Breast epithelium (tissue), 4 donors: ENCODE measurements around the gene CD164. TPM values are rescaled to one million over a fixed set of nuclear protein-coding genes. Genes with fewer than 3 reads are reported as not detected.

ENCODE experiments used
- DNase-seq, 2 donors: peaks; one replicate each; pipeline ENCODE4 v3.0.0-alpha.2; 2019; ENCODE audit warnings: low spot score in 2 of 2
- H3K27ac ChIP-seq, 2 donors: fragments of 200-600 bp; sonication (generic) in 1 of 2; one replicate each; pipeline ENCODE4 v1.5.1; 2016 to 2019; ENCODE audit warnings: mild to moderate bottlenecking in 1 of 2
- H3K27me3 ChIP-seq, 2 donors: fragments of 200-600 bp; sonication (generic) in 1 of 2; one replicate each; pipeline versions ENCODE4 v1.5.1 to v1.6.0; 2017 to 2019; ENCODE audit warnings: control low read depth in 1 of 2, mild to moderate bottlenecking in 1 of 2
- H3K36me3 ChIP-seq: fragments of 200-600 bp; one replicate; pipeline ENCODE4 v1.5.1; 2019
- H3K4me1 ChIP-seq, 2 donors: fragments of 200-600 bp; sonication (generic); one replicate each; pipeline ENCODE4 v1.5.1; 2016 to 2019; ENCODE audit warnings: control low read depth in 1 of 2
- H3K4me3 ChIP-seq, 3 donors: fragments of 200-600 bp; sonication (generic); 1 replicate in 2 of 3; 2 replicates in 1 of 3; pipeline ENCODE4 v1.5.1; 2016 to 2019; ENCODE audit warnings: mild to moderate bottlenecking in 3 of 3, moderate library complexity in 2 of 3
- H3K9me3 ChIP-seq, 2 donors: fragments of 200-600 bp; sonication (generic) in 1 of 2; one replicate each; pipeline ENCODE4 v1.5.1; 2016 to 2019; ENCODE audit warnings: control low read depth in 1 of 2
- POLR2A ChIP-seq: fragments of 450-650 bp; IDR thresholded peaks from one replicate; pipeline ENCODE4 v1.6.1; 2016; ENCODE audit warnings: antibody characterized with exemption, mild to moderate bottlenecking, moderate library complexity
- POLR2AphosphoS5 ChIP-seq, 3 donors: sonication (generic); formaldehyde crosslinking; IDR thresholded peaks; one replicate each; pipeline ENCODE4 v1.6.1; 2017; ENCODE audit warnings: antibody characterized with exemption in 3 of 3
- intact Hi-C: fragments of 100-400 bp; cut with DNase I; formaldehyde crosslinking; loops from one replicate; pipeline ENCODE4 v1.15.1; 2023; ENCODE audit warnings: low total_unique reads
- total RNA-seq, 3 donors: library from RNA; depleted of rRNA; stranded (reverse); fragments of >200 nt; gene quantifications; one replicate each; pipeline ENCODE4 v1.1.0, GENCODE V29; 2016
- TF ChIP-seq, protein P1 (sequence below), 3 donors: fragments of 450-650 bp; IDR thresholded peaks; one replicate each; pipeline ENCODE4 v1.5.1; 2016 to 2017; ENCODE audit warnings: antibody characterized with exemption in 3 of 3, mild to moderate bottlenecking in 3 of 3, moderate library complexity in 3 of 3

CD164 gene
- total RNA-seq, 3 donors from 2014 or later = 186 to 302 (median 238) TPM

DNA sequence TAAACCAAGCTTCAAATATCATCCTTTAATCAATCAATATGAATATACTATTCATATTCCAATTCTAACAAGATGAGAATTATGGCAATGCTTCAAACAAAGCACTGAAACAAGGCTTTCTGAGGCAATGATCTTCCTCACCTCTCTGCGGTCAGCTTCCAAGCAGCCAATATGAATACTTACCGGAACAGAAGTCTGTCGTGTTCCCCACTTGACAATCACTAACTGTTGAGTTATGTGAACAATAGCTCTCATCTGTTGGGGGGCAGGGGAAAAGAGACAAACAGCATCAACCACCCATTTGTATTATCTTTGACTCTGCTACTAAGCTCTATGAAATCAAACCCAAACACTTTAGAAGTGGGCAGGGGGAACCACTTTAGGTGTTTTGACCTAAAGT, 4.5 kb downstream of the CD164 start:
- Histone ChIP-seq H3K27me3 (no peaks in the 10 kb centered on the region), H3K36me3 (no peaks in the 10 kb centered on the region), H3K4me1 (peaks cover 0 to 15% of the 10 kb centered on the region in 2 donors), H3K9me3 (no peaks in the 10 kb centered on the region), H3K27ac (no peak overlapping the region), H3K4me3 (no peak overlapping the region)
- no peak for TF ChIP-seq POLR2A
- TF ChIP-seq POLR2AphosphoS5 (IDR thresholded peaks at IDR 0.05) = no peak
- TF ChIP-seq, protein P1, sequence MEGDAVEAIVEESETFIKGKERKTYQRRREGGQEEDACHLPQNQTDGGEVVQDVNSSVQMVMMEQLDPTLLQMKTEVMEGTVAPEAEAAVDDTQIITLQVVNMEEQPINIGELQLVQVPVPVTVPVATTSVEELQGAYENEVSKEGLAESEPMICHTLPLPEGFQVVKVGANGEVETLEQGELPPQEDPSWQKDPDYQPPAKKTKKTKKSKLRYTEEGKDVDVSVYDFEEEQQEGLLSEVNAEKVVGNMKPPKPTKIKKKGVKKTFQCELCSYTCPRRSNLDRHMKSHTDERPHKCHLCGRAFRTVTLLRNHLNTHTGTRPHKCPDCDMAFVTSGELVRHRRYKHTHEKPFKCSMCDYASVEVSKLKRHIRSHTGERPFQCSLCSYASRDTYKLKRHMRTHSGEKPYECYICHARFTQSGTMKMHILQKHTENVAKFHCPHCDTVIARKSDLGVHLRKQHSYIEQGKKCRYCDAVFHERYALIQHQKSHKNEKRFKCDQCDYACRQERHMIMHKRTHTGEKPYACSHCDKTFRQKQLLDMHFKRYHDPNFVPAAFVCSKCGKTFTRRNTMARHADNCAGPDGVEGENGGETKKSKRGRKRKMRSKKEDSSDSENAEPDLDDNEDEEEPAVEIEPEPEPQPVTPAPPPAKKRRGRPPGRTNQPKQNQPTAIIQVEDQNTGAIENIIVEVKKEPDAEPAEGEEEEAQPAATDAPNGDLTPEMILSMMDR (IDR thresholded peaks at IDR 0.05) = no peak
- no peak for DNase-seq
- intact Hi-C loops = no loop called here

DNA sequence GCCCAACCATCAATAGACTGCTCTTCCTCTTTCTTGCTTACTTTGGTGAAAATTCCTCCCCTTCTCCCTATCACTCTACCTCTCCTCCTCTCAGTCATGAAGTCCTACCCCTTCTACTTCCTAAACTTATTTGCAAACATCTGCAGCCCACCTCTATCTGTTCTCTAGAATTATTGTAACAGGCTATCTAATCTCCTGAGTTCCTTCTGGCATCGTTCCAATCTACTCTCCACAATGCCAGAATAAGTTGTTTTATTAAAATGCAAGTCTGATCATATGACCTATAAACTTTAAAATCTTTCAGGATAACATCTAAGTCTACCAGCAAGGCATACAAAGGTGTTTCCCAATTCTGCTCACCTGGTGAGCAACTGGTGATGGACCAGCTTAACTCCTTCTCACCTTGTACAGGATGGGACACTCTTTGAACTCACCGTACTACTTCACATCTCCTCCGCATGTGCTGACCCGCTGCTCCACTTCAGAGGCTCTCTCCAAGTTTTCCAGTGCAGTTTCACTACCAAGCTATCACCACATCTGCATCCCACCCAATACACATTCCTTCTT, 7.9 kb downstream of the CD164 start:
- intact Hi-C loops = no loop called here
- Histone ChIP-seq H3K4me3 (no peak overlapping the region), H3K27ac (no peak overlapping the region), H3K27me3 (no peaks in the 10 kb centered on the region), H3K36me3 (no peaks in the 10 kb centered on the region), H3K4me1 (peaks cover 0 to 14% of the 10 kb centered on the region in 2 donors), H3K9me3 (no peaks in the 10 kb centered on the region)
- no peak for DNase-seq
- TF ChIP-seq, protein P1 (IDR thresholded peaks at IDR 0.05) = no peak
- TF ChIP-seq POLR2A (no peak), POLR2AphosphoS5 (IDR thresholded peaks at IDR 0.05) (no peak)

DNA sequence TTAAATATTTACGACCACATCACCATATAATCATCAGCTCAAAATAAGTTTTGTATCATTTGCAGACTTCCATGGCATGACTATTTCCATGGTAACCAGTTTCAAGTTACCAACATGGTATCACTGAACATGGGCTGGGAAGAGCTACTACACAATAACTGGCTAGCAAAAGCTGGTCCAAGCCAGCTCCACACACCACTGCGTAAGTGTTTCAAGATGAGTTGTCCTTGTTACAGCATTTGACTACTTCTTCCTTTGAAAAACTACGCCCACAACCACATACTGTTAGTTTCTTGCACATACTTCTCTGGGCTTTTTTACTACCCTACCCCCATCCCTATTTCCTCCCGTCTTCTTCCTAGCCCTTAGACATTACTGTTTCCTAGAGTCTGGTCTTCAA, 8.5 kb downstream of the CD164 start:
- DNase-seq = no peak
- H3K4me1 ChIP-seq = peaks cover 0 to 8% of the 10 kb centered on the region in 2 donors
- no peak overlapping the region for H3K4me3 ChIP-seq
- no peaks in the 10 kb centered on the region for H3K27me3 ChIP-seq
- intact Hi-C loops = no loop called here
- TF ChIP-seq POLR2AphosphoS5 (IDR thresholded peaks at IDR 0.05) = no peak
- TF ChIP-seq, protein P1 (IDR thresholded peaks at IDR 0.05) = no peak
- no peak for TF ChIP-seq POLR2A
- no peaks in the 10 kb centered on the region for H3K9me3 ChIP-seq
- H3K27ac ChIP-seq = no peak overlapping the region
- H3K36me3 ChIP-seq = no peaks in the 10 kb centered on the region

DNA sequence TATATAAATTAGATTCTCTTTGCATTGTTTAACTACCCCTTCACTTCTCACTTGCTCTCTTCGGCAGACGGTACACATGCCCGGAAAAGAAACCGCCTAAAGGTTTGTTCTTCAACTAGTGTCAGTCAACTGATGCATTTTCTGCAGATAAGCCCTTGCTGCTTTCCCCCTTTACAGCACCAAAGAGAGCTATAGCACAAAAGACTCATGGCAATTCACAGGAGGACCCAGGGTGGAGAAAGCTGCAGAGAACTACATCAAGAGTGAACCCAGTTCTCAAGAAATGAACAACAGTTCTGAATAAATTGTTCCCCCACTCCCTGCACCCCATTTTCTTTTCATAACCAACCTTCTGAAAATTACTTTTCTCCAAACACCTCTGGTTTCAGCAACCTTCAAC, 8.9 kb downstream of the CD164 start:
- Histone ChIP-seq H3K4me1 (peaks cover 0 to 7% of the 10 kb centered on the region in 2 donors), H3K36me3 (no peaks in the 10 kb centered on the region), H3K27ac (no peak overlapping the region), H3K4me3 (no peak overlapping the region), H3K9me3 (no peaks in the 10 kb centered on the region), H3K27me3 (no peaks in the 10 kb centered on the region)
- TF ChIP-seq POLR2A (no peak), POLR2AphosphoS5 (IDR thresholded peaks at IDR 0.05) (no peak)
- TF ChIP-seq, protein P1 (IDR thresholded peaks at IDR 0.05) = no peak
- no peak for DNase-seq
- intact Hi-C loops = no loop called here

DNA sequence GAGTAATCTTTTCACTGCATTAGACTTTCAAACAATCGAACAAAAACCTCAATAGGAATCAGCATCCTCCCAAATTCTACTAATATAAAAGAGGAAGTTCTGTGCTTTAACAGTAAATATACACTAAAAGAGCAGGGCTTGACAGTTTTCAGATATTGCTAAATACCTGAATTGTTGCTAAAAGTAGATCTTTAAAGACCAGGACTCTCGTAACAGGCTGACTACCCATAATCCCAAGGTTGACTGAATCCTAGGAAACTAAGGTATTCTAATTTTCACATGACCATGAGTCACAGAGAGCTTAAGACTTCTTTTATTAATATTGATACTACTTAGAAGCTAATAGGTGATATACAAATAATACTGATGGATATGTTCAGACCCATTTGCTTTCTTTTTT, 10.1 kb downstream of the CD164 start:
- no peak for DNase-seq
- TF ChIP-seq POLR2AphosphoS5 (IDR thresholded peaks at IDR 0.05) (no peak), POLR2A (no peak)
- TF ChIP-seq, protein P1 (IDR thresholded peaks at IDR 0.05) = no peak
- Histone ChIP-seq H3K4me1 (no peaks in the 10 kb centered on the region), H3K27me3 (no peaks in the 10 kb centered on the region), H3K36me3 (no peaks in the 10 kb centered on the region), H3K27ac (no peak overlapping the region), H3K9me3 (no peaks in the 10 kb centered on the region), H3K4me3 (no peak overlapping the region)
- intact Hi-C loops = no loop called here
